GM12874 (cell line): ENCODE measurements around the gene BRD8.

Source experiments
- CTCF ChIP-seq: IDR thresholded peaks from 2 replicates; pipeline ENCODE4 v1.5.1; 2011; ENCODE audit warnings: low read depth, mild to moderate bottlenecking, control low read depth, low read length, moderate library complexity; ENCODE audit not compliant: insufficient read depth

BRD8 gene

GRCh38 chr5:138210985-138211384 lies 32.6 kb upstream of the BRD8 start:
- TF ChIP-seq CTCF, result no peak

- TF ChIP-seq CTCF, result no peak
Observed at GRCh38 chr5:138192826-138193225, 14.4 kb upstream of the BRD8 start.

GRCh38 chr5:138188626-138189025 lies 10.2 kb upstream of the BRD8 start:
- TF ChIP-seq CTCF, result no peak

- no peak for TF ChIP-seq CTCF
Observed at GRCh38 chr5:138186002-138186447, 7.6 kb upstream of the BRD8 start.

- TF ChIP-seq CTCF, result no peak
Observed at GRCh38 chr5:138182808-138183207, 4.4 kb upstream of the BRD8 start.

GRCh38 chr5:138180841-138181240 lies 2.4 kb upstream of the BRD8 start:
- TF ChIP-seq CTCF, result no peak

- peak; percentile 42; the same call in 1 of the 2 replicates for TF ChIP-seq CTCF
Observed at GRCh38 chr5:138180183-138180782, 1.9 kb upstream of the BRD8 start.
